Measurements from ENCODE around the gene MCOLN3.

Gene MCOLN3

GRCh38 chr1:85048296-85049064 lies at the start of gene MCOLN3:
Gene MCOLN3 (minus strand): TSS chr1:85048500. CDS start chr1:85045360, 3,140 bp downstream.
- no peak for DNase-seq (ENCODE audit: low read depth)

- DNase-seq (ENCODE audit: low read depth): no peak
These were observed 45.3 kb upstream of the MCOLN3 start for GRCh38 chr1:85093644-85094043.

- no peak for DNase-seq (ENCODE audit: low read depth)
These were observed 43.5 kb upstream of the MCOLN3 start for GRCh38 chr1:85091671-85092280.

GRCh38 chr1:85090225-85090624 lies 41.9 kb upstream of the MCOLN3 start:
- DNase-seq (ENCODE audit: low read depth): no peak

GRCh38 chr1:85089203-85089602 lies 40.9 kb upstream of the MCOLN3 start:
- no peak for DNase-seq (ENCODE audit: low read depth)

- no peak for DNase-seq (ENCODE audit: low read depth)
These were observed 40.1 kb upstream of the MCOLN3 start for GRCh38 chr1:85088408-85088784.

- DNase-seq (ENCODE audit: low read depth): no peak
These were observed 39.5 kb upstream of the MCOLN3 start for GRCh38 chr1:85087659-85088407.

- DNase-seq (ENCODE audit: low read depth): no peak
These were observed 37.1 kb upstream of the MCOLN3 start for GRCh38 chr1:85085417-85085816.

GRCh38 chr1:85078903-85079302 lies 30.6 kb upstream of the MCOLN3 start:
- no peak for DNase-seq (ENCODE audit: low read depth)

- DNase-seq (ENCODE audit: low read depth): no peak
These were observed 26.2 kb upstream of the MCOLN3 start for GRCh38 chr1:85074365-85074964.

GRCh38 chr1:85070972-85071492 lies 22.7 kb upstream of the MCOLN3 start:
- no peak for DNase-seq (ENCODE audit: low read depth)

- no peak for DNase-seq (ENCODE audit: low read depth)
These were observed 20.5 kb upstream of the MCOLN3 start for GRCh38 chr1:85068846-85069245.

GRCh38 chr1:85065550-85065949 lies 17.2 kb upstream of the MCOLN3 start:
- DNase-seq (ENCODE audit: low read depth): no peak

- no peak for DNase-seq (ENCODE audit: low read depth)
These were observed 14.2 kb upstream of the MCOLN3 start for GRCh38 chr1:85062425-85063026.

- peak; percentile 56 for DNase-seq (ENCODE audit: low read depth)
These were observed 13.6 kb upstream of the MCOLN3 start for GRCh38 chr1:85061711-85062424.

- DNase-seq (ENCODE audit: low read depth): no peak
These were observed 11.7 kb upstream of the MCOLN3 start for GRCh38 chr1:85060038-85060437.

- no peak for DNase-seq (ENCODE audit: low read depth)
These were observed 11.3 kb upstream of the MCOLN3 start for GRCh38 chr1:85059563-85059962.

GRCh38 chr1:85058786-85059185 lies 10.5 kb upstream of the MCOLN3 start:
- DNase-seq (ENCODE audit: low read depth): no peak

- no peak for DNase-seq (ENCODE audit: low read depth)
These were observed 10.0 kb upstream of the MCOLN3 start for GRCh38 chr1:85058311-85058710.

- no peak for DNase-seq (ENCODE audit: low read depth)
These were observed 6.4 kb upstream of the MCOLN3 start for GRCh38 chr1:85054664-85055063.

GRCh38 chr1:85049735-85050166 lies 1.5 kb upstream of the MCOLN3 start:
- DNase-seq (ENCODE audit: low read depth): no peak

All from stimulated activated CD8-positive, alpha-beta memory T cell treated with anti-CD3 and anti-CD28 coated beads, Interleukin-12 subunit alpha, Interleukin-12 subunit beta, amount 100 ng/mL, for 4 hours (primary cell).